Renal cortical epithelial cell (primary cell): Measurements from ENCODE around the gene DENND5A. TPM values are rescaled to one million over a fixed set of nuclear protein-coding genes. Genes with fewer than 3 reads are reported as not detected.
"Not testable (repeated sequence)": the region's sequence is repeated elsewhere in the genome, so short reads cannot be mapped to it uniquely, and the experiment has no call there.

Experiments
- DNase-seq: peaks from one replicate; pipeline ENCODE4 v3.0.0-alpha.2; 2011; ENCODE audit warnings: low read depth
- total RNA-seq: library from RNA; depleted of rRNA; stranded (reverse); fragments of >200 nt; gene quantifications from 2 replicates; pipeline ENCODE4 v1.2.3, GENCODE V29; 2014

The DENND5A gene
- total RNA-seq, 1 donor from 2014 or later = 216 TPM

- DNase-seq = peak; percentile 58
Observed at GRCh38 chr11:9264316-9265210, 587 bp downstream of the DENND5A start.

GRCh38 chr11:9263840-9264315 is 1.3 kb downstream of the DENND5A start:
- peak; percentile 45 for DNase-seq

- not testable (repeated sequence) for DNase-seq
Observed at GRCh38 chr11:9260838-9261146, 4.4 kb downstream of the DENND5A start.

GRCh38 chr11:9259981-9260837 is 4.9 kb downstream of the DENND5A start:
- DNase-seq = no peak

- DNase-seq = not testable (repeated sequence)
Observed at GRCh38 chr11:9258279-9258678, 6.9 kb downstream of the DENND5A start.

GRCh38 chr11:9254416-9254815 is 10.7 kb downstream of the DENND5A start:
- no peak for DNase-seq

- no peak for DNase-seq
Observed at GRCh38 chr11:9253086-9253485, 12.1 kb downstream of the DENND5A start.

- no peak for DNase-seq
Observed at GRCh38 chr11:9251311-9251710, 13.8 kb downstream of the DENND5A start.

GRCh38 chr11:9250139-9250582 is 15.0 kb downstream of the DENND5A start:
- peak; percentile 75 for DNase-seq

- no peak for DNase-seq
Observed at GRCh38 chr11:9249252-9249651, 15.9 kb downstream of the DENND5A start.

GRCh38 chr11:9247863-9248262 is 17.3 kb downstream of the DENND5A start:
- no peak for DNase-seq

GRCh38 chr11:9236242-9236641 is 28.9 kb downstream of the DENND5A start:
- not testable (repeated sequence) for DNase-seq

- no peak for DNase-seq
Observed at GRCh38 chr11:9232482-9232881, 32.7 kb downstream of the DENND5A start.

- no peak for DNase-seq
Observed at GRCh38 chr11:9231848-9232177, 33.3 kb downstream of the DENND5A start.

GRCh38 chr11:9230296-9230695 is 34.9 kb downstream of the DENND5A start:
- no peak for DNase-seq

- DNase-seq = no peak
Observed at GRCh38 chr11:9228091-9228490, 37.1 kb downstream of the DENND5A start.

- no peak for DNase-seq
Observed at GRCh38 chr11:9225748-9226298, 39.3 kb downstream of the DENND5A start.

GRCh38 chr11:9222654-9223053 is 42.5 kb downstream of the DENND5A start:
- no peak for DNase-seq

- not testable (repeated sequence) for DNase-seq
Observed at GRCh38 chr11:9220853-9221252, 44.3 kb downstream of the DENND5A start.

GRCh38 chr11:9219572-9219971 is 45.6 kb downstream of the DENND5A start:
- DNase-seq = peak; percentile 62

- DNase-seq = peak; percentile 55
Observed at GRCh38 chr11:9219115-9219514, 46.0 kb downstream of the DENND5A start.

GRCh38 chr11:9214765-9215164 is 50.4 kb downstream of the DENND5A start:
- DNase-seq = peak; percentile 38
